GM21423 (cell line): ENCODE measurements around the gene GALNT5.
"Not testable (repeated sequence)": the region's sequence is repeated elsewhere in the genome, so short reads cannot be mapped to it uniquely, and the experiment has no call there.

ENCODE experiments used
- ATAC-seq: cut with Tn5 transposase; IDR thresholded peaks from one replicate; pipeline ENCODE4 v1.9.1; 2021; ENCODE audit warnings: mild to moderate bottlenecking, moderate library complexity; ENCODE audit not compliant: unreplicated experiment

GALNT5 gene

GRCh38 chr2:157326698-157327097 is 69.2 kb downstream of the GALNT5 start:
- ATAC-seq = no peak

DNA sequence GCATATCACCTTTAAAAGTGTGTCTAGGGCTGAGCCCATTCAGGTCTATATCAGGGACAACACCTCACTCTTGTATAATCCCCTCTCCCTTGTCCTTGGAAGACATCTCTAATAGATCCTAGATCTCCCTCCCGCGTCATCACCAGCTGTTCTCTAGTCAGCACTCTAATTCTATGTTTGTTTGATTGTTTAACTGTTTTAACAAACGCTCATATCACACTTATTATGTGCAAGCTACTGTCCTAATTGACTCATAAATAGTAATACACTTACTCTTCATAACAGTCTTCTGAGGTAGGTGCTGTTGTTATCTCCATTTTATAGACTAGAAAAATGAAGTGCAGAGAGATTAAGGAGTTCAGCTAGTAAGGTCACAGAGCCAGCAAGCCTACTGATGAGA is 69.7 kb downstream of the GALNT5 start:
- peak; percentile 22 for ATAC-seq

GRCh38 chr2:157327621-157328500 is 70.4 kb downstream of the GALNT5 start:
- ATAC-seq = peak; percentile 99

GRCh38 chr2:157329524-157329923 is 72.0 kb downstream of the GALNT5 start:
- ATAC-seq = no peak

DNA sequence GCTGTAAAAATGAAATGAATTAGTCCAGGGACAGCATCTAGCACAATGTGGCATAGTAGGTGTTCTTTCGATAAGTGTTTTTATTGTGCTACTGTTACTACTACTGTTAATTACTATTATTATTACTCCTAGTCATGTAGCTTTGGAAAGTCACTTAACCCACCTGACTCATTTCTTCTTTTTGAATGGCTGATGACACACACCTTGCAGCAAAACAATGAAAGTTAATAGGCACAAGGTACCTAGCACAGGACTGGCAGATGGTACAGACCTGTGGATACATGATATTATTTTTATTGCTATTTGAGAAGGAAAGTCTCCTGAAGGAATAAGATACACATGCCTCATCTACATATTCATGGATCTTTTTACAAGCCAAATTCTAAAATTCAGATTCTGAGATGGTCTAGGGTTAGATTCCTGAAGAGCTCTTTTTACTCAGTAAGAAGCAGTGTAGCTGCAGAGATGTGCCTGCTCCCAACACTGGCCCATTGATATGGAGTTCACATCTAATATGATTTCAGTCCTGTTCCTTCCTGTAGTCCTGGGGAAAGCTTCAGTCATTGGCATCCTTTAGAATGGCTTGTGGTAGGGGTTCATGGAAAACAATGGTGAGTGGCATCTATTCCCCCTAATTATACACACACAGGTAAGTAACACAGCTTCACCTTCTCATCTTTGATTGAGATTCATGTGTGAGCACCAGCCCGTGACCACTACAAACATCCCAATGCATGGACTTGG is 76.0 kb downstream of the GALNT5 start:
- ATAC-seq = no peak

GRCh38 chr2:157334335-157334734 is 76.8 kb downstream of the GALNT5 start:
- ATAC-seq = no peak

GRCh38 chr2:157334797-157335196 is 77.3 kb downstream of the GALNT5 start:
- no peak for ATAC-seq

DNA sequence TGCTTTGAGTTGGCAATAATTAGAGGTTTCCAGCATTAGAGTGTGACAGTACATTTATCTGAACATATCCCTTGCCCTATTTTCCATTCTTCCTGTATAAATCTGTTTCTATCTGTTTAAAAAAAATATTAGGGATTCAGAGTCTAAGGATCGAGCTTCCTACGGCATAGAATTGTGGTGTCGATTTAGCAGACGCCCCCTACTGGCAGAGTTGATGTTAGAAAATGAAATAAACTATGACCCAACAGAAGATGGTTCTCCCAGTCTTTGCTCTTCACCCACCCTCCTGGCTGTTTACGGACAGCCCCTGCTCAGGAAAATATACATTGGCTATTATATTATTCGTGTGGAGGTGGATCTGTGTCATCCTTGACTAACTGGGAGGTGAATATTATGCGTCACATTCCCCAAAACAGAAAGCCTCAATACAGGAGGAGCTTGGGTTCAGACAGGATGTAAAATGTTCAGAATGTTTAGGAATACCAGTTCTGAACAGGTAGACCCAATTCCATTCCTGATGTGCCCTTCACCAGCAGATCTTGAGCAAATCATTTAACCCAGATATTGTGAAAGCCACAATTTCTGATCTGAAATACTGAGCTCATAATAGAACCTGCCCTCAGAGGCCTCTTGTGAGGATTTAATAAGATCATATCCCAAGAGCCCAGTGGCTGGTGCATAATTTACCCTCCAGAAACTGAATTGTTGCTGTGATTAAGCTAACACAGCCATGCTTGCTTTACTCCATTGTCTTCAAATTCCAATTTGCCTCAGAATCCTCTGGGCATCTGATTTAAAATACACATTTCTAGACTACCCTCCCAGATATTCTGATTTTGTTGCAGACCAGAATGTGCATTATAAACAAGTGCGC is 78.9 kb downstream of the GALNT5 start:
- ATAC-seq = no peak

- ATAC-seq = no peak
Measured at GRCh38 chr2:157337978-157338377, 80.5 kb downstream of the GALNT5 start.

- no peak for ATAC-seq
Measured at GRCh38 chr2:157339965-157340655, 82.6 kb downstream of the GALNT5 start.

DNA sequence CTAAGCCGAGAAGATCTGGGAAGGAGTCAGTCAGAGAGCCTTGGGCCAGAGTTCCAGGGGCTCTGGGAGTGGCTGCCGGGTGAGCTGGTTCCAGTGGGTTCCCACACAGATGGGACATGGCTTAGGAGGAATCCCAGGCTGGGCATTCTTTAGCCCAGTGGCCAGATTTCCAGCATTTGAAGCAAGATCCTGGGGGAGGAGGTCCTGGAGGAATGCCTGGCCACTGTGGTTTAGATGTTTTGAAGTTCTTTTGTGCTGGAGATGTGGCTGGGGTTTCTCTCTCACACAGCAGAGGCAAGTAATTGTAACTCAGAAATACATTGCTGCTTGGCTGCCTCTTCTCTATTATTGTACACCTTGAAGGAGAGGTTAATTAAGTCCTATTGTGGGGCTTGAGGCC is 83.9 kb downstream of the GALNT5 start:
- ATAC-seq = not testable (repeated sequence)

DNA sequence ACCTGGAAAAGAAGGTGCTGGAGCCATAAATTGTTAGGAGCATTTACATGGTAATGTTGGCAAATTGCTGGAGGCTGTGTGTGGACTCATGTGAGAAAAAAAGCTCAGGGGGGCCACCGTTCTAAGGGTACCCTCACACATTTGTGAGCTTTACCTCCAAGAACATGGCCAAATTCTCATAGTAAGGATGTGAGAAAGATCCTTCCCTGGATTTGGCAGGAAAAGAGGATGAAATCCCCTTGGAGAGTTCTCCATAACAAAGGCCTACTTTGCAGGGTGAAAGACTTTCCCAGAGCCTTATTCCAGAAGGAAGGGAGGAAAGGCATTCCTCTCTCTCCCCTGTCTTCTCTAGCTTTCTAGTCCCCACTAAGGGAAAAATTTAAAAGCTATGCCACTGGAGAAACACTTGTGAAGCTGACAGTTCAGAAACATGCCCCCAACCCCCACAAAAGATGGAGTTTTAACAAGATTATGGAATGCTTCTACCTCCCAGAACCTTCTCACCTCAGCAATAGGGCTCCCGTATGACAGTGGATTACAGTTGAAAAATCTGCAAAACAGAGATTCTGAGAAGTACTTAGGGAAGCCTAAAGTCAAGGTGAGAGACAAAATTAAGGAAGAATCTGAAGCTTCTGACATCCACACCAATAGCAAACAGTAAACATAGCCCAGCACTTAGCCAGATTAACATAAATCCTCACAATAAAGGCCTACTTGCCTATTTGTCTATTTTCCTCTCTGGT is 88.3 kb downstream of the GALNT5 start:
- ATAC-seq = no peak

DNA sequence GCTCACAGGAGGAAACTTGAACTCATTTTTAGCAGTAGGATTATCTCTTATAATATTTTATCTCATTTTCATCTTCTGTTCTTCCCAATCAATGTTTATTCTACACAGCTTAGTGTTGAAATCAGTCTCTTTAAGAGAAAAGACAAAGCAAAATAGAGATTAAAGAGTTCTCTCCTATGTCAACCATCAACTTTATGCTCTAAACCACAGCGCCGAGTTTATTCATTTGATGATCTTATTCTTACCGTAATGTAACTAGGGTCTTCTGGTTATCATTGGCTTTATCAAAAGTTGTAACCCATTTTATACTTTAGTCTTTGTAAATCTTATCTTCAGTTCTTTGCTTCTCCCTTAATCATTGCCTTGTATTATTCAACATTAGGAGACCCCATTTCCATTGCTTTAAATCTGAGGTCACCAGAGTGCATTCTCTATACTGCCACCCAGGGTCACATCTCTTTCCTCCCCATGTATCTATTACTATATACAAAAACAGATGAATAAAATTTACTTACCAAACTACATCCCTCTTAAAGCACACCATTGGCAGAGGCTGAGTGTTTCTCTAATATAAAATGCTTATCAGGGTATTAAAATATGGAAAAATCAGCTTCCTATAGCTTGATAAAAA is 90.9 kb downstream of the GALNT5 start:
- no peak for ATAC-seq

GRCh38 chr2:157349949-157350515 is 92.5 kb downstream of the GALNT5 start:
- ATAC-seq = no peak

DNA sequence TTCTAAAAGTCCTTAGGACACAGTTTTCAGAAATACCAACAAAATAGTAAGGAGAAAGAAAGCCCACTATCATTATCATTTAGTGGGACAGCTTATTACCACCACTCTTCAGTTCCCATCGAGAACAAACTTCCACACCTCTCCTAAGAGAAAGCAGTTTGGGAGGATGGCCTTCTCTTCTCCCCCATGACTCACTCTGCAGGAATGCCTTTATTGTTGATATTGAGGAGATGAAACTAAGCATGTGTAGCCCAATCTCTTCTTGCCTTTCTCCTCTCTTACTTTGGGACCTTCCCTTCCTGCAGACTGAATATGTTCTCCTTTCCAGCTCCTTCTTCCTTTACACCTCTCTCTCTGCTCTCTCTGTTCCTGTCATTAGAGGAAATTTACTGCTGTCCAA is 98.1 kb downstream of the GALNT5 start:
- ATAC-seq = no peak

GRCh38 chr2:157359628-157360027 is 102.1 kb downstream of the GALNT5 start:
- ATAC-seq = peak; percentile 33

DNA sequence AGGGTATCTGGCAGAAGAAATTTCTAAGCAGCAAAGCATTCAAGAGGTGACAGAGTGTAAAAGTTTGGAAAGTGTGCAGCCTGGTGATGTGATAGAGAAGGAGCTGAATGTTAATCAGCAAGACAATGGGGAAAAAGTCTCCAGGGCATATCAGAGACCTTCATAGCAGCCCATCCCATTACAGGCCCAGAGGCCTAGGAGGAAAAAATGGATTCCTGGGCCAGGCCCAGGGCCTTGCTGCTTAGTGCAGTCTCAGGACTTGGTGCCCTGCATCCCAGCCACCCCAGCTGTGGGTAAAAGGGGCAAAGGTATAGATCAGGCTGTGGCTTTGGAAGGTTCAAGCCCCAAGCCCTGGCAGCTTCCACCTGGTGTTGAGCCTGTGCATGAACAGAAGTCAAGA is 104.0 kb downstream of the GALNT5 start:
- no peak for ATAC-seq

DNA sequence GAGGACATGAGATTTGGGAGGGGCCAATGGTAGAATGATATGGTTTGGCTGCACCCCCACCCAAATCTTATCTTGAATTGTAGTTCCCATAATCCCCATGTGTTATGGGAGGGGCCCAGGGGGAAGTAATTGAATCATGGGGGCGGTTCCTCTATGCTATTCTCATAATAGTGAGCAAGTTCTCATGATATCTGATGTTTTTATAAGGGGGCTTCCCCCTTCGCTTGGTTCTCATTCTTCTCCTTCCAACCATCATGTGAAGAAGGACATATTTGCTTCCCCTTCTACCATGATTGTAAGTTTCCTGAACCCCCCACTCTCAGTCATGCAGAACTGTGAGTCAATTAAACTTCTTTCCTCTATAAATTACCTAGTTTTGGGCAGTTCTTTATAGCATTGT is 105.1 kb downstream of the GALNT5 start:
- ATAC-seq = no peak

GRCh38 chr2:157363612-157364101 is 106.2 kb downstream of the GALNT5 start:
- peak; percentile 60 for ATAC-seq
